C4-2B (cell line): Measurements from ENCODE around the gene TSPEAR.
"Not testable (repeated sequence)": the region's sequence is repeated elsewhere in the genome, so short reads cannot be mapped to it uniquely, and the experiment has no call there.

Source experiments
- H3K27ac ChIP-seq: fragments of 450-650 bp; 2 replicates; pipeline ENCODE4 v1.5.1; 2017
- ZFX ChIP-seq: fragments of 450-650 bp; IDR thresholded peaks from 2 replicates; pipeline ENCODE4 v1.6.1; 2017
- TF ChIP-seq, protein P1 (sequence below): fragments of 450-650 bp; conservative IDR thresholded peaks from 2 replicates; pipeline ENCODE4 v1.5.1; 2017; ENCODE audit warnings: mild to moderate bottlenecking

TSPEAR gene

GRCh38 chr21:44677881-44678280, 33.5 kb downstream of the TSPEAR start:
- H3K27ac ChIP-seq: no peak overlapping the region

GRCh38 chr21:44671911-44672310, 39.5 kb downstream of the TSPEAR start:
- H3K27ac ChIP-seq: no peak overlapping the region
- TF ChIP-seq, protein P1, sequence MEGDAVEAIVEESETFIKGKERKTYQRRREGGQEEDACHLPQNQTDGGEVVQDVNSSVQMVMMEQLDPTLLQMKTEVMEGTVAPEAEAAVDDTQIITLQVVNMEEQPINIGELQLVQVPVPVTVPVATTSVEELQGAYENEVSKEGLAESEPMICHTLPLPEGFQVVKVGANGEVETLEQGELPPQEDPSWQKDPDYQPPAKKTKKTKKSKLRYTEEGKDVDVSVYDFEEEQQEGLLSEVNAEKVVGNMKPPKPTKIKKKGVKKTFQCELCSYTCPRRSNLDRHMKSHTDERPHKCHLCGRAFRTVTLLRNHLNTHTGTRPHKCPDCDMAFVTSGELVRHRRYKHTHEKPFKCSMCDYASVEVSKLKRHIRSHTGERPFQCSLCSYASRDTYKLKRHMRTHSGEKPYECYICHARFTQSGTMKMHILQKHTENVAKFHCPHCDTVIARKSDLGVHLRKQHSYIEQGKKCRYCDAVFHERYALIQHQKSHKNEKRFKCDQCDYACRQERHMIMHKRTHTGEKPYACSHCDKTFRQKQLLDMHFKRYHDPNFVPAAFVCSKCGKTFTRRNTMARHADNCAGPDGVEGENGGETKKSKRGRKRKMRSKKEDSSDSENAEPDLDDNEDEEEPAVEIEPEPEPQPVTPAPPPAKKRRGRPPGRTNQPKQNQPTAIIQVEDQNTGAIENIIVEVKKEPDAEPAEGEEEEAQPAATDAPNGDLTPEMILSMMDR: no peak
- no peak for TF ChIP-seq ZFX

More at GRCh38 chr21:44677881-44678280, 33.5 kb downstream of the TSPEAR start:
- TF ChIP-seq, protein P1: no peak
- TF ChIP-seq ZFX: no peak

DNA sequence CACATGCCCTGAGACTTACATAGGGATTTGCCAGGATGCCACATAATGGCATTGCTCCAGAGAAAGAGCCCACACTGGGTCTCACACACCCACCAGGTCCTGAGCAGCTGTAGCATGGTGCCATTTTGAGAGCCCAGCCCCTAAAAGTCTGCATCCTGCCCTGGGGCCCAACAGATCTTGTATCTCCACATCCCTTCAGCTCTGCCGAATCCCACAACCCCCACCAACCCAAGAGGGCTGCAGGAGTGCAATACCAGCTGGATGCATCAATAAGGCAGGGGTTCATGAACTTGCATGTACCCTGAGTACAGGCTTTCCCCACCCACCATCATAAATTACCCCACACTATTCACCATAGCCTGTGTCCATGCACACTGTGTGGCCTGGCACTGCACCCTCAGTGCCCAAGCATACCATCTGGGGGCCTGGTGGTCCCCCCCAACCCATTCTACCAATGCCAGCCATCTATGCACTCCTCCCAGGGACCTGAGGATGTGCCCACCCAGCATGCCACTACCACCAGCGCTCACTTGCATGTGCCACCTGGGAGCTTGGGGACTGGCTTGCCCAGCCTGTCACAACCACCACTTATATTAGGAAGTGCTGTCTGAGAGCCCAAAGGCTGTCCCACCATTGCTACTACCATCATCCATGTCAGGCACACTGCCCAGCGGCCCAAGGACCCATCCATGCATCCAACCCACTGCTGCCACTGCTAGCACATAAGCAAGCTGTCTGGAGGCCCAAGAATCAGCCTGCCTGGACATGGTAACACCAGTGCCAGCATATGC, 40.5 kb downstream of the TSPEAR start:
- H3K27ac ChIP-seq: no peak overlapping the region
- TF ChIP-seq, protein P1: no peak
- TF ChIP-seq ZFX: no peak

DNA sequence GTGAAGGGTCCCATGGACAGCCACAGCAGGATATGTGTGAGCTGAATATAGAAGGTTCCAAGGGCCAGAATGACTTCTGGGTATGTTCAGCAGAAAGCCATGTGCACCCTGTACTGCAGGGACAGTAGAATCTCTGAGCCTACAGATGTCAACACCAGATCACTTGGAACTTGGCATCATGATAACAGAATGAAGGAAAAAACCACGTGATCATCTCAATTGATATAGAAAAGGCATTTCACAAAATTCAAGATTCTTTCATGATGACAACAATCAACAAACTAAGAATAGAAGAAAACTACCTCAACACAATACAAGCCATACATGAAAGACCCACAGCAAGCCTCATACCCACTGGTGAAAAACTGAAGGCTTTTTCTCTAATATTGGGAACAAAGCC, 43.8 kb downstream of the TSPEAR start:
- H3K27ac ChIP-seq: no peak overlapping the region

DNA sequence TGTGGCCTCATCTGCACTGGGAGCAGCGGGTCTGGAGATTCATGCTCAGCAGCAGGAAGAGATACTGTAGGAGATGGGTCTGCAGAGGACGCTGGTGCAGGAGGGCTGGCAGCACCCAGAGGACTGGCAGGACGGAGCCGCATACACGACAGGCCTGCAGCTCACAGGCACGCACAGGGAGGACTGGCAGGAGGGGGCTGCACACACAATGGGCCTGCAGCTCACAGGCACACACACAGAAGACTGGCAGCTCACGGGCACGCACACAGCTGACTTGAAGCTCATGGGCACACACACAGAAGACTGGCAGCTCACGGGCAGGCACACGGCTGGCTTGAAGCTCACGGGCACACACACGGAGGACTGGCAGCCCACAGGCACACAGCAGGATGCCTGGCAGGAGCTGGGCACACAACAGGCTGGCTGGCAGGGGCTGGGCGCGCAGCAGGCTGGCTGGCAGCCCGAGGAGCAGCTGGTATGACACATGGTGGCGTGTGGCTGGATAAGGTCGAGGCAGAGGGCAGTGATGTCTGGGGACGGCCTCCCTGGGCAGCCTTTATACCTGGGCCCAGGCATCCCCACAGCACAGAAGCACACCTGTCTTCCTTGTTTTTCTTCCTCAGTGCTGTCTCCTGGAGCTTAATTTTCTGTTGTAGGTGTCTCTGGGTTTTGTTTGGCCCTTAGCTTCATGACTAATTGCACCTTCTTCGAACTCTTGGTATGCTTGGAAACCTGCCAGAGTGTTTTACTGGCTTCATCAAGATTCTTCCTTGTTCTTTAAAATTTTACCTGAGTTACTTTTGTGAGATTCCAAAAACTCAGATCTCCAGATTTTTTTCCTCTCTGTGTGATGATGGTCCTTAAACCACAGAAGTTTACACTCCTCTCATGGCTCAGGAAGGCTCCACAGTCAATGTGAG, 44.7 kb downstream of the TSPEAR start, which contains the start of gene KRTAP12-2:
Gene KRTAP12-2 (minus strand): TSS at position 527 of the 920 bp plus-strand sequence. CDS start 41 bp downstream, at position 486.
- H3K27ac ChIP-seq: no peak within 1 kb of the TSS
- TF ChIP-seq, protein P1: no peak
- TF ChIP-seq ZFX: no peak

More for the DNA sequence above, 43.8 kb downstream of the TSPEAR start:
- no peak for TF ChIP-seq ZFX
- TF ChIP-seq, protein P1: no peak

- no peak for TF ChIP-seq ZFX
- TF ChIP-seq, protein P1: no peak
- no peak overlapping the region for H3K27ac ChIP-seq
Observed at GRCh38 chr21:44664691-44665090, 46.7 kb downstream of the TSPEAR start.

- H3K27ac ChIP-seq: not testable (repeated sequence)
Observed at GRCh38 chr21:44661567-44661966, 49.8 kb downstream of the TSPEAR start.
